Astrocyte of the spinal cord (primary cell): ENCODE results near the gene METTL24.

Experiments used
- DNase-seq: peaks from one replicate; pipeline ENCODE4 v3.0.0; 2011; ENCODE audit warnings: low read depth, low spot score
- H3K4me3 ChIP-seq: 2 replicates; pipeline ENCODE4 v1.5.1; 2011; ENCODE audit warnings: low read depth, mild to moderate bottlenecking, low read length, moderate library complexity
- in situ Hi-C: cut with HindIII; loops from 2 replicates; pipeline ENCODE4 v1.10.0; 2017; ENCODE audit warnings: low sequenced_read_pairs
- TF ChIP-seq, protein P1 (sequence below): IDR thresholded peaks from 2 replicates; pipeline ENCODE4 v1.5.1; 2012; ENCODE audit warnings: low read depth, mild to moderate bottlenecking, low read length, inconsistent platforms

The METTL24 gene

DNA sequence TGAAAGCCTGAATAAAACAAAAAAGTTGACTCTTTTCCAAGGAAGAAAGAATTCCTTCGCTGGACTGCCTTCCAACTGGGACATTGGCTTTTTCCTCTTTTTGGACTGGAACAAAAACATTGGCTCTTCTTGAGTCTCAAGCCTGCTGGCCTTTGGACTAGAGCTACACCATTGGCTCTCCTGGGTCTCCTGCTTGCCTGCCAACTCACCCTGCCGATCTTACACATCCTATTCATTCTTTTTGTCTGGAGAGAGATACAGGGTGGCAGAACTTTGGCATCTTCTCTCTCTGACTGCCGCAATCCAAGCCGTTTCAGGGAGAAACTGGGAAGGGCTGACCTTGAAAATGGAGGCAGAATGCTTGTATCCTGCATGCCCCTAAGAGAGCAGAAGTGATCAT, 37.1 kb upstream of the METTL24 start:
- H3K4me3 ChIP-seq = no peak overlapping the region
- in situ Hi-C loops = no loop called here
- DNase-seq = no peak
- TF ChIP-seq, protein P1, sequence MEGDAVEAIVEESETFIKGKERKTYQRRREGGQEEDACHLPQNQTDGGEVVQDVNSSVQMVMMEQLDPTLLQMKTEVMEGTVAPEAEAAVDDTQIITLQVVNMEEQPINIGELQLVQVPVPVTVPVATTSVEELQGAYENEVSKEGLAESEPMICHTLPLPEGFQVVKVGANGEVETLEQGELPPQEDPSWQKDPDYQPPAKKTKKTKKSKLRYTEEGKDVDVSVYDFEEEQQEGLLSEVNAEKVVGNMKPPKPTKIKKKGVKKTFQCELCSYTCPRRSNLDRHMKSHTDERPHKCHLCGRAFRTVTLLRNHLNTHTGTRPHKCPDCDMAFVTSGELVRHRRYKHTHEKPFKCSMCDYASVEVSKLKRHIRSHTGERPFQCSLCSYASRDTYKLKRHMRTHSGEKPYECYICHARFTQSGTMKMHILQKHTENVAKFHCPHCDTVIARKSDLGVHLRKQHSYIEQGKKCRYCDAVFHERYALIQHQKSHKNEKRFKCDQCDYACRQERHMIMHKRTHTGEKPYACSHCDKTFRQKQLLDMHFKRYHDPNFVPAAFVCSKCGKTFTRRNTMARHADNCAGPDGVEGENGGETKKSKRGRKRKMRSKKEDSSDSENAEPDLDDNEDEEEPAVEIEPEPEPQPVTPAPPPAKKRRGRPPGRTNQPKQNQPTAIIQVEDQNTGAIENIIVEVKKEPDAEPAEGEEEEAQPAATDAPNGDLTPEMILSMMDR = no peak

DNA sequence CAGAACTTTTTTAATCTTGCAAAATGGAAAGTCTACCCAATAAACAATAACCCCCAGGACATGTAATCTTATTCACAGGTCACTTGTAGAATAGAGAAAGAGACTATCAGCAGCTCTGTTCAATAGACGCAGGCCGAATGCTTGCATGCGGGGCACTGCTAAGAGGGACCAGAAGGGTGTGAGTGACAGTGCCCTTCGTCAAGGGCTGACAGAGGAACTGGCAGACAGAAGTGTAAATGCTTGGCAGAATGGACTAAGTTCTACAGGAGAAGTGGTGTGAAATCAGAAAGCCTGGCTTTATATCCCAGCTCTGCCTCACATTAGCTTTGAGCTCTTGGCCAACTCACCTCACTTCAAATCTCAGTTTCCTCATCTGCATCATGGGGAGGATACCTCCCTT, 36.3 kb upstream of the METTL24 start:
- in situ Hi-C loops = no loop called here
- DNase-seq = no peak

DNA sequence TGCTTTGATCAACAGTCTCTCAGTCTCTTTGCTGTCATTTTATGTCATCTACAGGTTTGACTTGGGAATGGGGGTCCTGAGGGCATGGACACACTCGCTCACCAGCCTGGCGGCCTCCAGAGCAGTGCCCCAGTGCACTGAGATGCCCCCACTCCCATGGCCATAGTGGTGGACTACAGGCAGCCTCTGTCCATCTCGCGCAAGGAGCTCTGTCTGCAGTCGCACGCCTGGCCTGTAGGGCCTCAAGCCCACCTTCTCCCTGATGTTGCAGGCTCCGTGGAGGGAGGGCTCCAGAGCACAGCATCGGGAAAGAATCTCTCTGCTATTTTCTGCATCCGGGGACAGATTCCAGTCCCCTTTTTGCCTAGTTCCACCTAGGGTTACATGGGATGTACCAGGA, 34.6 kb upstream of the METTL24 start:
- TF ChIP-seq, protein P1 = no peak
- no peak overlapping the region for H3K4me3 ChIP-seq
- no peak for DNase-seq
- in situ Hi-C loops = no loop called here

More for the DNA sequence above, 36.3 kb upstream of the METTL24 start:
- TF ChIP-seq, protein P1 = no peak
- H3K4me3 ChIP-seq = no peak overlapping the region

DNA sequence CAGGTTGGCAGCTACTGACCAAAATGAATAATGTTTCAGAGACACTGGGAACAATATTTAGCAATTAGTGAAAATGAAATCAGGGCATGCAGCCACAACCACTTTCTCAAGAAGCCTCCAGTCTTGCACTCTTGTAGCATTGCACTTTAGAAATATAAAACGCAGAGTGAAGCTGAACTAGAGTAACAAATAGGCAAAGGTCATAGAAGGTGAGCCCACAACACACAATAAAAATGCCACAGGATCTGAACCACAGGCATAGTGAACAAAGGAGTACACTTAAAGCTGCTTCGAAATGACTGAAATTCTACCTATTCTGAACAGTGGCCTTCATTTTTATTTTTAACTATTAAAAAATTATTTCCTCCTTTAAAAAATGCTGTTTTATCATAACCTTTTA, 32.3 kb upstream of the METTL24 start:
- in situ Hi-C loops = no loop called here
- TF ChIP-seq, protein P1 = no peak
- no peak overlapping the region for H3K4me3 ChIP-seq
- no peak for DNase-seq

DNA sequence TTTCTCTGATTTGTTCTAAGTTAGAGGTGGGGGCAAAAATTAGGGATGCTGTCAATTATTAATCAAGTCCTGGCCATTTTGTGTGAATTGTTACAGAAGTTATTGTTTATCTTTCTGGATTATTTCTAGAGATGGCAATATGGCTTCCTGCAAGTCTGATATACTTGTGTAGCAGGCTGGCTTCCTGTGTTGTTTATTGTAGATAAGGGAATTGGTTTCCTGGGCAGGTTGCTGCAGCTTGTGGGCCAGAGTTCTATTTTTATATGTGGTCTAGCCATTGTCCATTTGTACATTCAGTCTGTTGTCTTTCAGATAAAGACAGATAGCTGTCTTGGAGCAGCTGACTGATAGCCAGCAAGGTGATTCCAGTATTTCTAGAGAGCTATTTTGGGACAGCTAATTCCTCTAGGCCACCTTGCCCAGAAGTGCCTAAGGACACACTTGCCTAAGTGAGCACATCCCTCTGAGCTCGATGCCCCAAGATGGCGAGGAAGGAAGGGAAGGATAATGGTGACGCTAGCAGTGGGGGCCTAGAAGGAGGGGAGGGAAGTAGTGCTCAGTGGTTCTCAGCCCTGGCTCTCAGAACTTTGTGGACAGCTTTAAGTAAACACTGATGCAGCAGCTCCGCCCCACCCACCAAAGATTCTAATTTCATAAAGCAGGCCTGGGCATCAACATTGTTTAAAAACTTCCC, 31.7 kb upstream of the METTL24 start:
- no peak overlapping the region for H3K4me3 ChIP-seq
- DNase-seq = no peak
- TF ChIP-seq, protein P1 = no peak
- in situ Hi-C loops = no loop called here

DNA sequence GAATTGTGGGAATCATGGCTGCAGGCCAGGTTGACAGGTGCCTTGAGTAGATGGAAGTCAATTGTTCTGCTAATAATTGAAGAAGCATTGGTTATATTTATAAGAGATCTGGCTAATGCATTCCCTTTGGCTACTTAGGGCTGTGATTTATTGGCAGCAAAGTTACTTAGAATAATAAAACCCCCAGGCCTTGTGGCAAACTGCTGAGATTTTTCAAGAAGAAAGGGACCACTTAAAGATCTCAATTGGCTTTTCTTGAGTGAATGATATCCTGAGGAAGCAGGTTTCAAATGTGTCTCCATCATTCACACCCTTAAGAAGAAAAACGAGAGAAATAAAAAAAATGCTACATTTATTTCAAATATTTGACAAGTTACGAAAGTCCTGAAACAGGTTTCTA, 29.8 kb upstream of the METTL24 start:
- no peak for DNase-seq
- H3K4me3 ChIP-seq = no peak overlapping the region
- in situ Hi-C loops = no loop called here
- TF ChIP-seq, protein P1 = no peak

DNA sequence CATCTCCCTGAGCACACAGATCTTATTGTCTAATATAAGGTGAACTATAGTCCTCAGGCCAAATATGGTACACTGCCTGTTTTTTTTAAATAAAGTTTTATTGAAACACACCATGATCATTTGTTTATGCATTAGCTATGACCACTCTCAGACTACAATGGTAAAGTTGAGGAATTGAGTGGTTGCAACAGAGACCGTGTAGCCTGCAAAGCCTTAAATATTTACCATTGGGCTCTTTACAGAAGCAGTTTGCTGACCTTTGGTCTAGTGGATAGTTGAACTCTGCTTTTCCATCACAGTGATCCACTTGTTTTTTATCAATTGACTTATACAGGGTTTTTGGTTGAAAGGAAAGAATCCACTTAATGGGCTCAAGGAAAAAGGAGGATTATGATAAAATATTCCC, 27.3 kb upstream of the METTL24 start:
- in situ Hi-C loops = no loop called here
- TF ChIP-seq, protein P1 = no peak
- no peak overlapping the region for H3K4me3 ChIP-seq
- no peak for DNase-seq
